ENCODE data around the gene C11orf86. TPM values are rescaled to one million over a fixed set of nuclear protein-coding genes. Genes with fewer than 3 reads are reported as not detected.
"Not testable (repeated sequence)": the region's sequence is repeated elsewhere in the genome, so short reads cannot be mapped to it uniquely, and the experiment has no call there.

Gene C11orf86
- total RNA-seq (2014; rRNA removed) = not detected in 2 replicates
- polyA plus RNA-seq (2012) = not detected

- DNase-seq (ENCODE audit: low read depth) = no peak
Measured at GRCh38 chr11:66974724-66975404, at the start of gene C11orf86. Gene C11orf86, plus strand, starts transcription at chr11:66975304. Its CDS starts 59 bp downstream, at chr11:66975363.

GRCh38 chr11:66929753-66930152 is 45.4 kb upstream of the C11orf86 start:
- DNase-seq (ENCODE audit: low read depth) = no peak

GRCh38 chr11:66932543-66932942 is 42.6 kb upstream of the C11orf86 start:
- DNase-seq (ENCODE audit: low read depth) = no peak

- DNase-seq (ENCODE audit: low read depth) = no peak
Measured at GRCh38 chr11:66933531-66933930, 41.6 kb upstream of the C11orf86 start.

GRCh38 chr11:66934950-66935779 is 39.9 kb upstream of the C11orf86 start:
- no peak for DNase-seq (ENCODE audit: low read depth)

GRCh38 chr11:66936311-66936711 is 38.8 kb upstream of the C11orf86 start:
- DNase-seq (ENCODE audit: low read depth) = peak; percentile 19

- no peak for DNase-seq (ENCODE audit: low read depth)
Measured at GRCh38 chr11:66937193-66937733, 37.8 kb upstream of the C11orf86 start.

- no peak for DNase-seq (ENCODE audit: low read depth)
Measured at GRCh38 chr11:66938582-66939135, 36.4 kb upstream of the C11orf86 start.

GRCh38 chr11:66950112-66950535 is 25.0 kb upstream of the C11orf86 start:
- DNase-seq (ENCODE audit: low read depth) = peak; percentile 80

GRCh38 chr11:66951135-66951534 is 24.0 kb upstream of the C11orf86 start:
- no peak for DNase-seq (ENCODE audit: low read depth)

GRCh38 chr11:66951927-66952337 is 23.2 kb upstream of the C11orf86 start:
- peak; percentile 70 for DNase-seq (ENCODE audit: low read depth)

GRCh38 chr11:66953081-66953833 is 21.8 kb upstream of the C11orf86 start:
- no peak for DNase-seq (ENCODE audit: low read depth)

GRCh38 chr11:66956689-66957290 is 18.3 kb upstream of the C11orf86 start:
- no peak for DNase-seq (ENCODE audit: low read depth)

GRCh38 chr11:66957971-66958231 is 17.2 kb upstream of the C11orf86 start:
- DNase-seq (ENCODE audit: low read depth) = no peak

- DNase-seq (ENCODE audit: low read depth) = peak; percentile 100
Measured at GRCh38 chr11:66958232-66958955, 16.7 kb upstream of the C11orf86 start, which contains the start of gene PC. Gene PC, minus strand, starts transcription at chr11:66958383. Its CDS starts 86,224 bp downstream, at chr11:66872159.

- DNase-seq (ENCODE audit: low read depth) = no peak
Measured at GRCh38 chr11:66958956-66959274, 16.2 kb upstream of the C11orf86 start.

GRCh38 chr11:66961691-66962213 is 13.4 kb upstream of the C11orf86 start:
- not testable (repeated sequence) for DNase-seq (ENCODE audit: low read depth)

- DNase-seq (ENCODE audit: low read depth) = no peak
Measured at GRCh38 chr11:66962247-66962646, 12.9 kb upstream of the C11orf86 start.

GRCh38 chr11:66962801-66963200 is 12.3 kb upstream of the C11orf86 start:
- no peak for DNase-seq (ENCODE audit: low read depth)

GRCh38 chr11:66964495-66964894 is 10.6 kb upstream of the C11orf86 start:
- no peak for DNase-seq (ENCODE audit: low read depth)

Measured in LHCN-M2 (cell line).